Stimulated activated CD4-positive, alpha-beta T cell treated with anti-CD3 and anti-CD28 coated beads, Interleukin-1b, Interleukin-23, amount 100 ng/mL, for 4 hours (primary cell): ENCODE data around the gene LMTK2.

ENCODE experiments used
- DNase-seq, 2 donors: peaks; one replicate each; pipeline ENCODE4 v3.0.0-alpha.2; 2020; ENCODE audit warnings: low read depth in 2 of 2

The LMTK2 gene

DNA sequence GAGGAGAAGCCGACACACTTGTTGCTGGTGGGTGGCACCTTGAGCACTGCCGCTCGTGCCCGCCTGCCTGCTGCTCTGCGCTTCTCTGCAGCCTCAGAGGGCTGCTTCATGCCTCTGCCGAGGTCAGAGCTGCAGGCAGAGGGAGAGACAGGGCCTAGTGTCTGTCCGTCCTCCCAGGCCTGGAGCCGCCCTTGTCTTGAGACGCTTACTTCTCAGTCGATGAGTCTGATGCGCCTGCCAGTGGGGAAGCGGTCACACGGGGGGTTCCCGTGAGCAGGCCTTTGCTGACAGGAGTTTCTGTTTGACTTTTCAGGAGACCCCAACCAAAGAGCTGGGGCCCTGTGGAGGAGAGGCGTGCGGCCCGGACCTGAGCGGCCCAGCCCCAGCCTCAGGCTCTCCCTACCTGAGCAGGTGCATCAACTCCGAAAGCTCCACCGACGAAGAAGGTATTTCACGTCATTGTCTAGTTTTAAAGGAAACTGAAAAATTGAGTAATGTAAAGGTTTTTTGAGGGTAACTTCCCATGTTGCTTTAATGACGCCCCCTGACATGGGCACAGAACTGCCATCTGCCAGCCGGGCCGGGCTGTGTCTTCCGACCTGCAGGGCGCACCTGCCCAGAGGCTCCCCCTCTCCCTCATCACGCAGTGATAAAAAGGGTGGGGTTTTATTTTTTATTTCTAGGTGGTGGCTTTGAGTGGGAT lies 96.8 kb downstream of the LMTK2 start:
- no peak for DNase-seq

DNA sequence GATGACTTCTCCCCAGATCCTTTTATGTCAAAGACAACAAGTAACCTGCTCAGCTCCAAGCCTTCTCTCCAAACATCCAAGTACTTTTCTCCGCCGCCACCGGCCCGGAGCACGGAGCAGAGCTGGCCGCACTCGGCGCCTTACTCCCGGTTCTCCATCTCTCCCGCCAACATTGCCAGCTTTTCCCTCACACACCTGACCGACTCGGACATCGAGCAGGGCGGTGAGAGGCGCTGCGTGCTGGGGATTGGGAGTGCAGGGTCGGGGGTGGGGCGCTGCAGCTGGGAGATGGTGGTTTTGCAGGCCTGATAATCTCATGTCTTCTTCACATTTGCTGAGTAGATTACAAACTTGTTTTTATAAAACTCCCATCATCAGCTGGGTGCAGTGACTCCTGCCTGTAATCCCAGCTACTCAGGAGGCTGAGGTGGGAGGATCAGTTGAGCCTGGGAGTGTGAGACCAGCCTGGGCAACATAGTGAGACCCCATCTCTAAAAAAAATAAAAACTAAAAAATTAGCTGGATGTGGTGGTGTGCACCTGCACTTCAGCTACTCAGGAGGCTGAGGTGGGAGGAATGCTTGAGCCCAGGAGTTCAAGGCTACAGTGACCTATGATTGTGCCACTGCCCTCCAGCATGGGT lies 97.4 kb downstream of the LMTK2 start:
- DNase-seq = no peak

DNA sequence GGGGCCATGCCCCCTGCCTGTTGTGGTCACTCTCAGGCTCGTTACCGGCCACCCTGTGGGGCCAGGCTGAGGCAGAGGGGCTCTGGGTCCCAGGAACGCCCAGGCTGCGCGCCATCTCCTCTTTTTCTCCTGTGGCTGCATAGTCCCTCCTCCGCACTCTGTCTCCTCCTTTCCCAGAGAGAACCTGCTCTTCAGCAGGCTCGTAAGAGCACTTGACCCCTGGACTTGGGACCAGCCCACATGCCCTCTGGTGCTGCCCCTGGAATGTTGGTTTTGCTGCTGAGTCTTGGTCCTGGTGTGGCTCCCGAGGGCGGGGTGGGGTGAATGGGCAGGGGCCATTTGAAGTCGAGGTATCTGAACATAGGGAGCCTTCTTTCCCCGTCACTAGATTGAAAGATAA lies 98.0 kb downstream of the LMTK2 start:
- DNase-seq = no peak

DNA sequence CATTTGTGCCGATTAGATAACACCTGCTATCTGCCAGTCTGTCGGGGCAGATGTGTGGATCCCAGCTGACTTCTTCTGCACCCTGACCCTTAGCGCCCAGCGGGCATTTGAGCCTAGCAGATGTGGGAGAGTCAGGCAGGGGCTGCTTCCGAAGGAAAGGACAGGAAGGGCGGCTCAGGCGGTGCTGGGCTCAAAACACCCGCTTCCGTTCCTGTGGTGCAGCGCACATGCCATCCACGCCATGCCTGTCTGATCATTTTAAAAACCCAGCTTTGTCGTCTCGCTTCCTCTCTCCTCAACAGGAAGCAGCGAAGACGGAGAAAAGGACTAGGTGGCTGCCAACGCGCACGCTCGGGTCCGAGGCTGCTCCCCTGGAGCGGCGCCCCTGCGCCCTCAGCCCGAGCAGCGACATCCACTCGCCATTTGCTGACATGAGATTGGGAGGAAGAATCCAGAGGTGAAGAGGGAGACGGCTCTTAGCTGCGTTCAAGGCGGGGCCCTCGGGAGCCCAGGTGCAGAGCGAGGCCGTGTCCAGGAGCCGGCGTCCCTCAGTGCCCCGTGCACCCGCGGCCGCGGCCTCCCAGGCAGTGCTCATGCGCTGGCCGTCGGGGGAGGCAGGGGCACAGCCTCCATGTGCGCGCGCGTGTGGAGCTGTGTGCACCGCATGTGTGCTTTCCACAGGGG lies 98.6 kb downstream of the LMTK2 start:
- DNase-seq = no peak

DNA sequence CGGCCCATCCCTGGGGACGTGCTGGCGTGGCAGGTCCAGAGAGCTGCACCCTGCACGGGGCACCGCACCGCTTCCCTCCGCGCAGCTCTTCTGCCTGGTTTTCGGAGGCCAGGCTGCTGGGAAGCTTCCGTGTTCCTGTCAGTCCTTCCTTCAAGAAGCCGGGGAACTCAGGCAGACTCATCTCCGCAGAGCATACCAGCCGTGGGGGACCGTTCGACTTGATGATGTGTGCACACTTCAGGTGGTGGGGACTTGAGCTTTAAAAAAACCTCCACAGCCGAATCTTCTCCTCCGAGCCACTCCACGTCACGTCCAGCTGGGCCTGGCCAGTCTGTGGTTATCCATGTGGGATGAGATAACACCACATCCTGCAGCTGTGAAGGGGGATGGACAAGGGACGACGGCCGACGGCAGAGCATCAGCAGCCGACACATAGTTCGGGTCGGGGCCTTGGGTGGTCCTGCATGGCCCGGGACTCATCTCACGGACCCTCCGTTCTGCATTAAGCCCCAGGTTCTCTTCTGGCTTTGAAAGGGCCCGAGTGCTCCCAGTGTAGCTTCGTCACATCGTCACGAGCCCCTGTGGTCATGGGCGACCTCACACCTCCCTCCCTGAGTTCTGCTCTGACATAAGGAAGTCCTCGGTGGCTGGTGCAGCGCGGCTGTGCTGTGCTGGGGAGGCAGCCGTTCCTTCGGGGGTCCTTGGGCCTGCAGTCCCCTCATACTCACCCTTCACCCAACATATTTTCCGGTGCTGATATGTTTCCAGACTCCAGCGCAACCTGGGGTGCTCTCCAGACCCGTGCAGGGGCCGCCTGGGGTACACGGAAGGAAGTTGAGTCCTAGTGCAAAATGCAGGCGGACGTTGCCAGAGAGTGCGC lies 100.0 kb downstream of the LMTK2 start:
- DNase-seq = no peak

DNA sequence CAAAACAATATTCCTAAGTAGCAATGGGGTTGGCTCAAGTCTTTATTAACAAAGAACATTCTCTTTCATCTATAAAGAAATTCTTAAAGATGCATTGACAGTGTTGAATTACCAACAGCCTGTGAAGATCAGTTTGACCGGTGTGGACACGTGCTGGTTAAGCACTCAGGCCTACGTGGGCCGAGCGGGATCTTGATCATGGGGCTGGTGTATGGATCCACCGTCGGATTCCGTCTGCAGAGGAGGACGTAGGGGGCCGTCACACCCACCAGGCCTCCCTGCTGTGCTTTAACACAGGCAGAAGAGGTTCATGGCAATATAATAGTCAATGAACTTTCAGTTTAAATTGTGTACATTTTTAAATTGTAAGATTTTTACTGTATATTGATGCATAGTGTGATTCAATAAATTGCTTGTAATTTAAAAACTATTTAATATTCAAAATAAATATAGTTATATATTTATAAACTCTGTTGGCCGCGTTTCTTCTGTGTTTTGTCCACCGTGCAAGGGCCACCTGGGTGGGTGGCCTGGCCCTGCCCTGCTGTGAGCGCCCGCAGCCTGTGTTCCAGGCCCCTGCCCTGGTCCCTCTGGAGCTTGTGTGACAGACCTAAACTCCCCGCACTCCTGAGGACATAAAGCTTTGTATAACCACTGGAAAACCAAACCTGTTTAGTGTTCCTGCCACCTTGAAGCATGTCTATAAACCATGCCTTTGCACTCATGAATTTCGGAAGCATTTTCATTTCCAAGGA lies 102.7 kb downstream of the LMTK2 start:
- no peak for DNase-seq

DNA sequence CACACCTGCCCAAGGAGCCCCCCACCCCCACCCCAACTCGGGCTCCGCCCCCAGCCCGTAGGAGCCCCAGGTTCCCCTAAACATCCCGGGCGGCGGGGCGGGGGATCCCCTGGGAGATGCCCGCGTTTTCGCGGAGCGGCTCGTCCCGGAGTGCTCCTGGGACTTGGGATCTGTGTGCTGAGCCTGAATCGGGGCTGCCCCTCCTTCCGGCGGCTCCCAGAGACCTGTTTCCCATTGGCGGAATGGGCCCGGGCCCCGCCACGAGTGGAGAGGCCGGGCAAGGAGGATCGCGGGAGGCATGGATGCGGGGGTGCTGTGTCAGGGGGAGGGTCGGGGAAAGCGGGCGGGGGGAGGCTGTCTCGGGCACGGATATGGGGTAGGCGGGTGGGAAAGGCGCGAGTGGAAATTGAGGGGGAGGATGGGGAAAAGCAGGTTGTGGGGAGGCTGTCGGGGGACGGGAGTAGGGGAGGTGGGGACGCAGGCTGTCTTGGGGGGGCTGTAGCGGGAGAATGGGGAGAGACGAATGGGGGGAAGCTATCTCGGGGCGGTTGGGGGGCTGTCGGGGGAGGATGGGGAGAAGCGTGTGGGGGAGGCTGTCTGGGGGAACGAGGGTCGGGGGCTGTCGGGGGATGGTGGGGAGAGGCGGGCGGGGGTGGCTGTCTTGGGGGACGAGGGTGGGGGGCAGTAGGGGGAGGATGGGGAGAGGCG lies 104.0 kb downstream of the LMTK2 start:
- DNase-seq = no peak

DNA sequence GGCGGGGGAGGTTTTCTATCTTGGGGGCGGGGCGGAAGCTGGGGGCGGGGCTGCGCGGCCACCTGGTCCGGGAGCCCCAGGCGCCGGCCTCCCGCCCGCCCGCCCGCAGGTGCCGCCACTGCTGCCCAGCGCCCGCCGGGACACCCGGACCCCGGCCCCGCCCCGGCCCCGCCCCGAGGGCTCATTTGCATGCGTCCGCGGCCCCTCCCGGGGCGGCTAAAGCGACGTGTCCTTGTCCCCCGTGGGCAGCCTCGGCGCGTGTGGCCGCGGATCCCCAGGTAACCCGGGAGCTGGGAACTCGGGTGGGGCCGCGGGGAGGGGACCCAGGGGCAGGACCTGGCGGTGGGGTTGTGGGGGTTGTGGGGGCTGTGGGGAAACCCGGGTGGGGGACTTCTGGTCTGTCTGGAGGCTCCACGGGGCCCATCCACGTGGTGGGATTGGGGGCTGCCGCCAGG lies 104.6 kb downstream of the LMTK2 start, which contains the start of gene BHLHA15:
Gene BHLHA15, plus strand, starts transcription at position 219 of the 455 bp plus-strand sequence. CDS start 871 bp downstream, outside the sequence.
- peak in 1 of 2 donors; percentile 29 for DNase-seq

DNA sequence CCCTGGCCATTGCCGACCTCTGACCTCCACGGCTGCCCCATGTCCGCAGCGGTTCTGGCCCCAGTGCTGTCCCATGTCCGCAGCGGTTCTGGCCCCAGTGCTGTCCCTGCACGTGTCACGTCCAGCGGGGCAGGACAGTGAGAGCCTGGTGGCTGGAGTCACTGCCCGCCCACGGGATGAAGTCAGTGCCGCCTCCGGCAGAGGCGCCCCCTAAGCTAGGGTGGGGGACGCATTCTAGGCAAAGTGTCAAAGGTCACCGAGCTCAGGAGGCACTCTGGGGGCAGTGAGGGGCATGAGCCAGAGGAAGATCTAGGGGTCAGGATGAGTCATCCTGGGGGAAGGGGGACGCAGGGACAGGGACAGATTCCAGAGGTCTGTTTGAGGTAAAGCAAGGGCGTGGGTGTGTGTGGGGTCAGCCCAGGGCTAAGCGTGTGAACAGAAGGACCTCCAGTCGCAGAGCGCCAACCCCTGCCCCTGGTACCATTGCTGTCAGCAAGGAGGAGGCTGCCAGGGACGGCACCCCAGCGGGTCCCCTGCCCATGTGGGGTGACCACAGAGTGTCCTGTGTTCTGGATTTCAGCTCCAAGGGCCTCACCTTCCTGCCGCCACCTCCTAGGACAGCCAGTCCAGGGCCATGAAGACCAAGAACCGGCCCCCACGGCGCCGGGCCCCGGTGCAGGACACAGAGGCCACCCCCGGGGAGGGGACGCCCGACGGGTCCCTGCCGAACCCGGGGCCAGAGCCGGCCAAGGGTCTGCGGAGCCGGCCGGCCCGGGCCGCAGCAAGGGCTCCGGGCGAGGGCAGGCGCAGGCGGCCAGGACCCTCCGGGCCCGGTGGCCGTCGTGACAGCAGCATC lies 105.2 kb downstream of the LMTK2 start:
- DNase-seq = no peak

DNA sequence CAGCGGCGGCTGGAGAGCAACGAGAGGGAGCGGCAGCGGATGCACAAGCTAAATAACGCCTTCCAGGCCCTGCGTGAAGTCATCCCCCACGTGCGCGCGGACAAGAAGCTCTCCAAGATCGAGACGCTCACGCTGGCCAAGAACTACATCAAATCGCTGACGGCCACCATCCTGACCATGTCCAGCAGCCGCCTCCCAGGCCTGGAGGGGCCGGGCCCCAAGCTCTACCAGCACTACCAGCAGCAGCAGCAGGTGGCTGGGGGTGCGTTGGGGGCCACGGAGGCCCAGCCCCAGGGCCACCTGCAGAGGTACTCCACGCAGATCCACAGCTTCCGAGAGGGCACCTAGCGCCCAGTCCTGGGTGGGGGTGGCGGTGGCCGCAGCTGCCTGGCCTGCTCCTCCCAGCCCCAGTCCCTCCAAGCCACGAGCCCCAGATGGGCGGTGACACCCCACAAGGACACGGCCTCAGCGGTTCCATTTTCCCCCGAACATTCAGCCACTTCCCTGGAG lies 105.9 kb downstream of the LMTK2 start:
- DNase-seq = no peak

DNA sequence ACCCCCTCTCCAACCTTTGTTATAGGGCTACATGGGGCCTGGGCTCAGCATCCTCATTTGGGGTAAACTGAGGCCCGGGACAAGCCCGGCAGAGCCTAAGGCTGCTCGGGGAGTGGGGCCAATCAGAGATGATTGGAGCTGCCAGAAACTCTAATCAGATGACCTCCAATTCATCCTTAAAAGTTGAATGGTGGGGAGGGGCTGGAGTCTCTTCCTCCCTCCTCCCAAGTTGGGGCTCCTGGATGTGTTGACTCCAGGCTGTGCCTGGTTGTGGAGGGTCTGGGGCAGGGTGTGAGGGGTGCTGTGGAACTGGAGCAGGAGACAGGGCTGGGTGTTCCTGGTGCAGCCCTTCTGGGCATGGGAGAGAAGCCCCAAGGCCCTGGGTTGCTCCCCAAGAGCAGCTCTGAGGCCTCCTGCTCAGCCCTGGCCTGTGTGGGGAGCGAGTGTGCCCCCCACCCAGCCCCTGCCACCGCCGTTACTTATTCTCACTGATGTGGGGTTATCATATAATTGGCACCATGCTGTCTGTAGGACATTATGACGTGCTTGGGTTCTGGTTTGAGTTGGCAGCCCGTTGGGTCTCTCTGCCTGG lies 106.7 kb downstream of the LMTK2 start:
- DNase-seq = no peak

DNA sequence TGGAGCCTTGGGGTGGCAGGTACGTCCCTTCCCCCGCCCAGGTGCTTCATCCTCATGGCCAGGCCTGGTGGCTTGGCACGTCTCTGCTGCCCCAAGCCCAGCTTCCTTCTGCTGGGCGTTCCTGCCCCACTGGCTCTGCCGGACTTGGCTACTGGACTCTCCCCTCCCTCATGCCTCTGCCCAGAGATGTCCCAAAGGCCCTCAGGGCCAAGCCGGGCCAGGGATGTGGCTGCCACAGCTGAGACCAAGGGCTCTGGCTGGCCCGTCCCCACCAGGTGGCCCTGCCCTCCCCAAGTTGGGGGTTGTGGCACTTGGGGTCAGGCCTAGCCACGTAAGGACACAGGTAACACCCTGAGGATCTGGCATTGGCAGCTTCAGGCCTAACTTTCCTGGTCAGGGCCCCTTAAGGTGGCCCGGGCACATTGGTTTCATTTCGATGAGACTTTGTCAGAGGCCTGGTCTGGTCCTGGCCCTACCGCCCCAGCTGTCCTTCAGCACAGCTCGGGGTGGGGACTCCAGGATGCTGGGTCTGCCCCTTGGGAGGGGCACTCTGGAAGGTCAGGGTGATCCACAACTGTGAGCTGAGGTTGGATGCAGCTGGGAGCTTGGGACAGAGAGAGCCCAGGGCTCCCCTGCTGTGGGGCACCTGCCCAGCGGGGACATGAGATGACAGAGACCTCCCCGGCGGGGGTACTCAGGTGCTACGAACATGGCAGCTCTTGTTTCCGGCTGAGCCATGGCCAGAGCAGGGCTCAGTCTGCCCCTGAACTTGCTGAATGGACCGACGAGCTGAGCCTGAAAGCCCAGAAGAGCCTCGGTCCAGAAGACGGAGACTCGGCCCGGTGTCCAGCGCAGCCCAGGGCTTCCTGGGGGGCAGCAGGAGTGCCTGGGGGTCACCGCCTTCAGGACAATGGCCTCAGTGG lies 107.5 kb downstream of the LMTK2 start:
- DNase-seq = no peak

DNA sequence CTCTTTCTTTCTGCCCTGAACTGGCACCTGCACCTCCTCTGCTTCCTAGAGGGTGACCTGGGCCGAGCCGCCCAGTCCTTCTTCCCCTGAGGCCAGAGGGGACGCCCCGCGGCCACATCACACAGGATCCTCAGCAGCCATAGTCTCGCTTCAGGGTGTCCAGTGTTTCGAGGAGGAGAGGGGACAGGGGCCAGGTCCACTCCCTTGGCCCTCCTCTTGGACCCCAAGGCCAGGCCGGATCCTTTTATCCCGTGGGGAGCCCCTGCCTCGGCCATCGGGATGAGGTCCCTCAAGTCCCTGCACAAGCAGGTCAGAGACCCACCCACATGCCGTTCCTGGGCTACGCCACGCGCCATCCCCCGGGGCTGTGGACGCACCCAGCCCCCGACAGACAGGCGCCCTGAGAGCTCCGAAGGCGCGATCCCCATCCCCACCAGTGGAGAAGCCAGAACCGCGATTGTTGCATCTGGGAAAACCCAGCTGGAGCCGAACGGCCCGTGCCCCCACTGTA lies 108.2 kb downstream of the LMTK2 start:
- no peak for DNase-seq

DNA sequence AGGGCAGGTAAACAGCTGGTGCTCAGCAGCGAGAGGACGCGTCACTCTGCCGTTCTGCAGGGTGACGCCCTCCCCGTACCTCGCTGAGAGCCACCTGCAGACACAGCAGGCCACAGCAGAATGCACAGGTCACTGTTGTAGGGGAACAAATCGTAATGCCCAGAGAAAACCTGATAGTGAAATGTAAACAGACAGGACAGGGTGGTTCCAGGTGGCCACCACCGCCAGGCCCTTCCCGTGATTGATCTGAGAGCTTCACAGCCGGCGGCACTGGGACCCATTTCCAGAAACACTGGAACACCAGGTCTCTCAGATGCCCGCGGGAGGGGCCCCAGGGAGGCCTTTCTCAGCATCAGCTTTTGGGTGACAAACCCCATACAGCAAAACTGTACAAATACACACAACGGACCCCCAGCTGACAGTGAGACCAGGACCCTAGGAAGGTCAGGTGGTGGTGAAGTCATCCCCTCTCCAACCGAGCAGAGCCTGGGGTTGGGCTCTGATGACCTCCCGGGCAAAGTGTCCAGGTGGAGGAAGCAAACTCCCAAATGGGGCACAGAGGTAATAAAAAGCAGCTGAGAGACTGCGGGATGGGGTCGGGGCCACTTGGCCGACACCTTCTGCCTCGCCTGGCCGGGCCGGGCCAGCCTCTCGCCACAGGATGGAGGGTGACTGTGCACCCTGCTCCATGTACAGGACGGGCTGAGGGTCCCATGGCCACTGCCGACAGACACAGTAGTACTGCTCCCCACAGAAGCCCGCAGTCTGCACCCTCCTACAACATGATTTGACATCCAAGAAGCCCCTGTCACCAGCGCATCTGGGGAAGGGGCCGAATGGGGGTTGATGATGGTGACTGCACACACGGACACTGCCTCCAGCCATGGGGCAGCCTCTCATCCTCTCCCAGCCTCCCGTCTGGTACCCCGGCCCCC lies 109.2 kb downstream of the LMTK2 start:
- no peak for DNase-seq

DNA sequence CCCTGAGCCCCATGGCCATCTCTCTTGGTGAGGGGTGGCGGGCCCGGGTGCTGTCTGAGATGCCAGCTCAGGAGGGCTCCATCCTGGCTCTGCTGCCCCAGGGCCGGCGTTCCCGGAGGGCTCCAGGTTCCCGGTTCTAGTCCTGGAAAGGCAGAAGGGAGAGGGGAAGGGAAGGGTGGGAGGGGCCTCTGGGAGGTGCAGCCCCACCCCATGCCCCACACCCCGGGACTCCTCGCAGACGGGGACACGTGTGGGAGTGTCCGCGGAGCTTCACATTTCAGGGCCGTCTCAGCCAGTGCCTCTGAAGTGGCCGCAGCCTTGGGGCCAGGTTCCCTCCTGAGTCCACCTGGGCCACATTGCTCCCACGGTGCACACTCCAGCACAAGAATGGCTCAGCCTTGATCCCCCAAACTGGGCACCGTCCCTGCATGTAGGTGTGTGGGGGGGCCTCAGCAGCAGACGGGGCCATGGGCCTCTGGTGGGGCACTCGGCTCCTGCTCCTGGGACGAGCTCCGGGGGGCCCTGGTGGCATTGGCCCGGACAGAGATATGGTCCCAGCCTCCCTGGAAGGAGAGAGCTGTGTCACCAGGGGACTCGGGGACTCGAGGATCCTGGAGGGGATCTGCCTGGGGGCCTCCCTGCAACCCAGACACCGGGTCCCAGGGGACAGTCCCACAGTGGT lies 110.4 kb downstream of the LMTK2 start:
- no peak for DNase-seq
